Fibroblast of villous mesenchyme (primary cell): ENCODE data around the gene WFS1. TPM values are rescaled to one million over a fixed set of nuclear protein-coding genes. Genes with fewer than 3 reads are reported as not detected.

Source experiments
- DNase-seq: peaks from one replicate; pipeline ENCODE4 v3.0.0-alpha.2; 2010; ENCODE audit warnings: low read depth
- H3K4me3 ChIP-seq: 2 replicates; pipeline ENCODE4 v1.5.1; 2011; ENCODE audit warnings: low read depth, mild to moderate bottlenecking, low read length
- total RNA-seq: library from RNA; depleted of rRNA; stranded (reverse); fragments of >200 nt; gene quantifications from 2 replicates; pipeline ENCODE4 v1.2.3, GENCODE V29; 2012
- TF ChIP-seq, protein P1 (sequence below): IDR thresholded peaks from 2 replicates; pipeline ENCODE4 v1.5.1; 2012; ENCODE audit warnings: low read depth, mild to moderate bottlenecking, low read length; ENCODE audit not compliant: insufficient read depth

Gene WFS1
- total RNA-seq, 1 donor = 42.3 TPM

- H3K4me3 ChIP-seq = no peak overlapping the region
- no peak for DNase-seq
- TF ChIP-seq, protein P1, sequence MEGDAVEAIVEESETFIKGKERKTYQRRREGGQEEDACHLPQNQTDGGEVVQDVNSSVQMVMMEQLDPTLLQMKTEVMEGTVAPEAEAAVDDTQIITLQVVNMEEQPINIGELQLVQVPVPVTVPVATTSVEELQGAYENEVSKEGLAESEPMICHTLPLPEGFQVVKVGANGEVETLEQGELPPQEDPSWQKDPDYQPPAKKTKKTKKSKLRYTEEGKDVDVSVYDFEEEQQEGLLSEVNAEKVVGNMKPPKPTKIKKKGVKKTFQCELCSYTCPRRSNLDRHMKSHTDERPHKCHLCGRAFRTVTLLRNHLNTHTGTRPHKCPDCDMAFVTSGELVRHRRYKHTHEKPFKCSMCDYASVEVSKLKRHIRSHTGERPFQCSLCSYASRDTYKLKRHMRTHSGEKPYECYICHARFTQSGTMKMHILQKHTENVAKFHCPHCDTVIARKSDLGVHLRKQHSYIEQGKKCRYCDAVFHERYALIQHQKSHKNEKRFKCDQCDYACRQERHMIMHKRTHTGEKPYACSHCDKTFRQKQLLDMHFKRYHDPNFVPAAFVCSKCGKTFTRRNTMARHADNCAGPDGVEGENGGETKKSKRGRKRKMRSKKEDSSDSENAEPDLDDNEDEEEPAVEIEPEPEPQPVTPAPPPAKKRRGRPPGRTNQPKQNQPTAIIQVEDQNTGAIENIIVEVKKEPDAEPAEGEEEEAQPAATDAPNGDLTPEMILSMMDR = no peak
These were observed 60.1 kb downstream of the WFS1 start for GRCh38 chr4:6329478-6330383.

GRCh38 chr4:6330384-6330767 lies 60.7 kb downstream of the WFS1 start:
- TF ChIP-seq, protein P1 = no peak
- DNase-seq = no peak
- no peak overlapping the region for H3K4me3 ChIP-seq

GRCh38 chr4:6331018-6331417 lies 61.4 kb downstream of the WFS1 start:
- TF ChIP-seq, protein P1 = peak; percentile 63
- no peak overlapping the region for H3K4me3 ChIP-seq
- no peak for DNase-seq

DNA sequence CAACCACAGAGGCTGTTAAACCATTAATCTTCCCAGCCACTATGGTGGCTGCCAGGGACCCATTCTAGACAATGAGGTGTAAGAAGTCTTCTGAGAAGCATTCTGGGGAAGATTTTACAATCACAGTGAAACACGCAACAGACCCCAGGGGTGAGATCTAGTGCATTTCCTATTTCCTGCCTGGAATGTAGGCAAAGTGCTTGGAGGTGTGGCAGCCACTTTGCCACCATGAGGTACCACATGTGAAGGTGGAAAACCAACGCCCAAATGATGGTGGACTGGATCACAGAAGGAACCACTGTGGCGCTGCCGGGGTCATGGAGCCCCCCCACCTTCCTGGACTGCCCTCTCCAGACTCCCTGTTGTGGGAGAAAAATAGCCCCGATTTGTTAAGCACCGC lies 61.8 kb downstream of the WFS1 start:
- TF ChIP-seq, protein P1 = no peak
- no peak for DNase-seq
- no peak overlapping the region for H3K4me3 ChIP-seq

DNA sequence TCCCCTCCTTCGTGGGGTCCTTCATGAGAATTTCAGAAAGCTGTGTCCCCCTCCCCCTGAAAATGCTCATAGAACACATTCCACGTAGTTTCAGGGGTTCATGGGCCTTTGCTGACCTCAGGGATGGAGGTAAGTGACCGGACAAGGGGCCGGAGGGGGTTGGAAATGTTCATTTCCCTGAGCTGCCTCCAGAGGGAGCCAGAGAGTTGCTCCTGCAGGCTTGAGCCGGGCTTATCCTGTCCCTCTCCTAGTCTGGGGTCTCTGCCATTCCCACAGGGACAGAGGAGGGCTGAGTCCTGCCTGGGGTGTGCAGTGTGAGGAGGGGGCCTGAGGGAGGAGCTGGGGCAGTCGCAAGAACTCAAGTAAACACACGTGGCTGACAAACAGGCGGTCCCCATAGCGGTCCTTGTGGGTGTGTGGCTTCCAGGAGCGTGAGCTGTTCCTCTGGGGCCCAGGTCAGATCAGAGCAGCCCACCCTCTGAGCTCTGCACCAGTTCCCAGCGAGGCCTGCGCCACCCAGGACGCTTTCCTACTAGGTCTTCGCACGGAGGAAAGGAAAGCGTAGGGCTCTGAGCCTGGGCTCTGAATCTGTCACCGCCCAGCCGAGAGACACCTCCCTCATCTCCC lies 62.5 kb downstream of the WFS1 start:
- no peak overlapping the region for H3K4me3 ChIP-seq
- TF ChIP-seq, protein P1 = peak; percentile 85
- peak; percentile 23 for DNase-seq

DNA sequence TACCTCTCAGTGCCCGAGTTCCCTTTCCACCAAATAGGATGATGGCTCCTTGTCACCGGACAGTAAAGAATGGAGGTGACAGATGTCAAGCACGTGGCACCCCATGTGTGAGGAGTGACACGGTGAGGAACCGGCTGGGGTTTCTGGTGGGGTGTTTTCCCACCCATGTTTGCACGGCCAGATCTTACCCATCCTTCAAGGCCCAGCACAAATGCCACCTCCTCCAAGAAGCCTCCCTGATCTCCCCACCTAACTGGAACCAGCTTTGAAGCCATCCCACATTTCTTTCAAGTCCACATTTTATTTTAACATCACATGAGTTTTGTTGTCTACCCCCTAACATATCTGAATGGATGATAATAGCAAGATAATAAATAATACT lies 63.0 kb downstream of the WFS1 start:
- DNase-seq = no peak
- no peak overlapping the region for H3K4me3 ChIP-seq
- TF ChIP-seq, protein P1 = no peak
